ENCODE measurements around the gene SERINC5.

The SERINC5 gene

GRCh38 chr5:80090884-80091166, 165.0 kb downstream of the SERINC5 start:
- no peak for DNase-seq

- no peak for DNase-seq
These were observed 172.6 kb downstream of the SERINC5 start for GRCh38 chr5:80083101-80083890.

- DNase-seq = no peak
These were observed 173.1 kb downstream of the SERINC5 start for GRCh38 chr5:80082731-80083100.

- no peak for DNase-seq
These were observed 173.6 kb downstream of the SERINC5 start for GRCh38 chr5:80082281-80082680.

- no peak for DNase-seq
These were observed 176.9 kb downstream of the SERINC5 start for GRCh38 chr5:80078921-80079320.

- DNase-seq = no peak
These were observed 178.7 kb downstream of the SERINC5 start for GRCh38 chr5:80077051-80077714.

- no peak for DNase-seq
These were observed 179.5 kb downstream of the SERINC5 start for GRCh38 chr5:80076131-80077050.

GRCh38 chr5:80072103-80073073, 183.5 kb downstream of the SERINC5 start:
- no peak for DNase-seq

- DNase-seq = no peak
These were observed 184.3 kb downstream of the SERINC5 start for GRCh38 chr5:80071510-80072021.

- DNase-seq = no peak
These were observed 185.4 kb downstream of the SERINC5 start for GRCh38 chr5:80070338-80071056.

GRCh38 chr5:80069918-80070318, 185.9 kb downstream of the SERINC5 start:
- DNase-seq = no peak

GRCh38 chr5:80069251-80069800, 186.5 kb downstream of the SERINC5 start:
- no peak for DNase-seq

- DNase-seq = no peak
These were observed 187.1 kb downstream of the SERINC5 start for GRCh38 chr5:80068775-80069174.

GRCh38 chr5:80068246-80068636, 187.6 kb downstream of the SERINC5 start:
- no peak for DNase-seq

GRCh38 chr5:80067531-80068245, 188.2 kb downstream of the SERINC5 start:
- DNase-seq = no peak

GRCh38 chr5:80067016-80067415, 188.8 kb downstream of the SERINC5 start:
- no peak for DNase-seq

- DNase-seq = no peak
These were observed 191.7 kb downstream of the SERINC5 start for GRCh38 chr5:80064124-80064523.
